Neuronal stem cell (in vitro differentiated cells): ENCODE results near the gene PRPS2.

ENCODE experiments used
- DNase-seq: peaks from one replicate; pipeline ENCODE4 v3.0.0-alpha.2; 2013; ENCODE audit warnings: low spot score
- H2AFZ ChIP-seq: one replicate; pipeline ENCODE4 v1.6.1; 2013; ENCODE audit warnings: mild to moderate bottlenecking, low read length, inconsistent platforms
- H2AK5ac ChIP-seq: 2 replicates; pipeline ENCODE4 v1.6.1; 2013; ENCODE audit warnings: low read depth, mild to moderate bottlenecking, inconsistent platforms, low read length, moderate library complexity, mixed read lengths
- H2BK120ac ChIP-seq: 2 replicates; pipeline ENCODE4 v1.6.1; 2013; ENCODE audit warnings: low read depth, mild to moderate bottlenecking, inconsistent platforms, low read length, moderate library complexity, mixed read lengths
- H2BK12ac ChIP-seq: one replicate; pipeline ENCODE4 v1.6.1; 2013; ENCODE audit warnings: low read length, inconsistent platforms
- H2BK15ac ChIP-seq: 2 replicates; pipeline ENCODE4 v1.6.1; 2013; ENCODE audit warnings: mild to moderate bottlenecking, low read length, inconsistent platforms, mixed read lengths
- H2BK5ac ChIP-seq: one replicate; pipeline ENCODE4 v1.6.1; 2013; ENCODE audit warnings: inconsistent platforms, mild to moderate bottlenecking, low read length, moderate library complexity
- H3K14ac ChIP-seq: one replicate; pipeline ENCODE4 v1.6.1; 2013; ENCODE audit warnings: low read length, inconsistent platforms
- H3K18ac ChIP-seq: 2 replicates; pipeline ENCODE4 v1.6.1; 2013; ENCODE audit warnings: low read length, inconsistent platforms
- H3K23ac ChIP-seq: 2 replicates; pipeline ENCODE4 v1.6.1; 2013; ENCODE audit warnings: low read depth, mild to moderate bottlenecking, mixed read lengths, low read length, inconsistent platforms; ENCODE audit not compliant: poor library complexity
- H3K27ac ChIP-seq: replicated peaks from 3 replicates; pipeline ENCODE4 v1.5.1; 2013; ENCODE audit warnings: low read length, inconsistent platforms
- H3K27me3 ChIP-seq, 3 experiments: 2 replicates each; pipeline ENCODE4 v1.6.1; 2013; ENCODE audit warnings: low read length in 3 of 3, mild to moderate bottlenecking in 2 of 3, inconsistent platforms in 1 of 3, low read depth in 1 of 3, mixed read lengths in 1 of 3, moderate library complexity in 1 of 3; ENCODE audit not compliant: control insufficient read depth in 3 of 3, insufficient read depth in 3 of 3
- H3K36me3 ChIP-seq, 2 donors: replicated peaks in 1 of 2; 2 replicates each; pipeline ENCODE4 v1.6.1; 2013; ENCODE audit warnings: low read length in 2 of 2; ENCODE audit not compliant: control insufficient read depth in 2 of 2, insufficient read depth in 2 of 2
- H3K4ac ChIP-seq: 2 replicates; pipeline ENCODE4 v1.6.1; 2013; ENCODE audit warnings: inconsistent platforms, mild to moderate bottlenecking, low read length, moderate library complexity
- H3K4me1 ChIP-seq, 2 donors: 1 replicate in 1 of 2; 2 replicates in 1 of 2; pipeline ENCODE4 v1.6.1; 2013; ENCODE audit warnings: low read length in 2 of 2, low read depth in 1 of 2; ENCODE audit not compliant: control insufficient read depth in 2 of 2, insufficient read depth in 1 of 2
- H3K4me2 ChIP-seq: one replicate; pipeline ENCODE4 v1.6.1; 2013; ENCODE audit warnings: mild to moderate bottlenecking, low read length, inconsistent platforms; ENCODE audit not compliant: insufficient read depth, poor library complexity, severe bottlenecking
- H3K4me3 ChIP-seq, 2 donors: 2 replicates each; pipeline ENCODE4 v1.5.1; 2013; ENCODE audit warnings: low read length in 2 of 2, mild to moderate bottlenecking in 2 of 2, inconsistent platforms in 1 of 2, moderate library complexity in 1 of 2
- H3K79me1 ChIP-seq: one replicate; pipeline ENCODE4 v1.6.1; 2013; ENCODE audit warnings: low read depth, mild to moderate bottlenecking, inconsistent platforms, low read length, moderate library complexity
- H3K9ac ChIP-seq: one replicate; pipeline ENCODE4 v1.6.1; 2013; ENCODE audit warnings: mild to moderate bottlenecking, low read depth, low read length, inconsistent platforms; ENCODE audit not compliant: poor library complexity
- H3K9me3 ChIP-seq, 2 donors: replicated peaks in 1 of 2; 2 replicates each; pipeline versions ENCODE3 to v1.6.1; 2013; ENCODE audit warnings: low read length in 2 of 2, mild to moderate bottlenecking in 2 of 2, inconsistent platforms in 1 of 2, low read depth in 1 of 2, mixed read lengths in 1 of 2, moderate library complexity in 1 of 2; ENCODE audit not compliant: control insufficient read depth in 2 of 2, insufficient read depth in 1 of 2
- H4K8ac ChIP-seq: one replicate; pipeline ENCODE4 v1.6.1; 2013; ENCODE audit warnings: low read depth, mild to moderate bottlenecking, inconsistent platforms, low read length, moderate library complexity
- H4K91ac ChIP-seq: one replicate; pipeline ENCODE4 v1.6.1; 2013; ENCODE audit warnings: low read length, low read depth, mild to moderate bottlenecking, inconsistent platforms; ENCODE audit not compliant: poor library complexity
- WGBS, 2 donors: extraction: QIAGEN DNeasy Blood & Tissue Kit; methylation state at CpG; one replicate each; pipeline ENCODE4 v1.1.7; 2013; ENCODE audit warnings: missing lambda C conversion rate in 2 of 2, mixed read lengths in 1 of 2; ENCODE audit not compliant: insufficient read length in 2 of 2, insufficient replicate concordance in 1 of 2; ENCODE audit errors: extremely low coverage in 2 of 2; 5-methylcytosine and 5-hydroxymethylcytosine counted together

The PRPS2 gene

GRCh38 chrX:12817528-12817927 is 26.3 kb downstream of the PRPS2 start:
- Histone ChIP-seq H3K4me2 (no peak overlapping the region), H3K36me3 (peaks cover 5 to 35% of the 10 kb centered on the region in 2 donors), H2BK12ac (no peak overlapping the region), H4K91ac (no peak overlapping the region), H2BK15ac (no peak overlapping the region), H2AFZ (no peak overlapping the region), H3K9ac (no peak overlapping the region), H3K4me3 (no peak overlapping the region), H2BK5ac (no peak overlapping the region), H2AK5ac (no peak overlapping the region), H3K27me3 (no peaks in the 10 kb centered on the region), H3K14ac (no peak overlapping the region), H3K79me1 (no peaks in the 10 kb centered on the region), H3K4ac (no peak overlapping the region), H3K27ac (no peak overlapping the region), H3K9me3 (no peaks in the 10 kb centered on the region), H4K8ac (no peak overlapping the region), H3K23ac (no peak overlapping the region), H2BK120ac (no peak overlapping the region), H3K4me1 (no peaks in the 10 kb centered on the region), H3K18ac (no peak overlapping the region)
- no CpG with 5 or more reads among the region's 5 CpGs for WGBS, 2 donors
- DNase-seq: no peak

DNA sequence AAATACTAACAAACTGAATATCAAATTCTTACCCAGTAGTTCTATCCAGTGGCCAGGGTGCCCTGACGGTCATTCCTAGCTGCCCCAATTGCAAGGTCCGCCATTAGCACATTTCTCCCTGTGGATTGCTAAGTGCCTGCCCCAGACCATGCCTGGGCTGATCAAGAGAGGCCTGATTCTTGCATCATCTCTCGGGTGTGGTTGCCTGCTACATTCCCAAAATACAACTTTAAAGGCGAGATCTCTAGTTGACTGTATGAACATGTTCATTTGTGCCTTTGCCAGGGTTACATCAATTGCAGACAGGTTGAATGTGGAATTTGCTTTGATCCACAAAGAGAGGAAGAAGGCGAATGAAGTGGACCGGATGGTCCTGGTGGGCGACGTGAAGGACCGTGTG is 28.0 kb downstream of the PRPS2 start:
- no peak overlapping the region for H3K27ac ChIP-seq
- H3K4ac ChIP-seq: no peak overlapping the region
- no peak overlapping the region for H3K18ac ChIP-seq
- H3K27me3 ChIP-seq: no peaks in the 10 kb centered on the region
- no CpG with 5 or more reads among the region's 9 CpGs for WGBS, 2 donors
- H3K4me1 ChIP-seq: no peaks in the 10 kb centered on the region
- H3K9ac ChIP-seq: no peak overlapping the region
- H2BK12ac ChIP-seq: no peak overlapping the region
- no peak overlapping the region for H3K14ac ChIP-seq
- no peak overlapping the region for H2AFZ ChIP-seq
- no peak overlapping the region for H3K4me3 ChIP-seq
- H4K8ac ChIP-seq: no peak overlapping the region
- no peak for DNase-seq
- peaks cover 5 to 50% of the 10 kb centered on the region in 2 donors for H3K36me3 ChIP-seq
- no peak overlapping the region for H3K4me2 ChIP-seq
- no peak overlapping the region for H3K23ac ChIP-seq
- no peaks in the 10 kb centered on the region for H3K9me3 ChIP-seq
- no peak overlapping the region for H2BK120ac ChIP-seq
- no peak overlapping the region for H2BK5ac ChIP-seq
- no peak overlapping the region for H4K91ac ChIP-seq
- no peak overlapping the region for H2BK15ac ChIP-seq
- H3K79me1 ChIP-seq: no peaks in the 10 kb centered on the region
- H2AK5ac ChIP-seq: no peak overlapping the region

DNA sequence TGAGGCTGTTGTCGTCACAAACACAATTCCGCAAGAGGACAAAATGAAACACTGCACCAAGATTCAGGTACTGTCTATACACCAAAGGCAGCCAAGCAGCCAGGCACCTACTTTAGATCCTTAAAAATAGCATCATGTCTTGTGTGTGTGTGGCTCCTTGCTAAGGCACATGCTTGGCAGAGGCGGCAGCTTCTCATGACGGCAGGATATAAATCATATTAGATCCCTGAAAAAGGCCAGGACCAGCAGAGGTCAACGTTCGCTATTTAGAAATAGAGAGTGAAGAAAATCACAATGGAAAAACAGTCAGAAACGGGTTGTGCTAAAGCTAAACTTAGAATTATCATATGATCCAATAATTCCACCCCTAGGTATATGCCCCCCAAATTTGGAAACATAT is 29.5 kb downstream of the PRPS2 start:
- no peak overlapping the region for H4K91ac ChIP-seq
- no peak overlapping the region for H4K8ac ChIP-seq
- no peak overlapping the region for H3K9ac ChIP-seq
- H3K23ac ChIP-seq: no peak overlapping the region
- no peak overlapping the region for H2BK12ac ChIP-seq
- H3K4ac ChIP-seq: no peak overlapping the region
- WGBS, 2 donors: no CpG with 5 or more reads among the region's 7 CpGs
- no peak overlapping the region for H2AFZ ChIP-seq
- no peaks in the 10 kb centered on the region for H3K4me1 ChIP-seq
- no peak for DNase-seq
- no peaks in the 10 kb centered on the region for H3K79me1 ChIP-seq
- no peak overlapping the region for H3K4me2 ChIP-seq
- no peak overlapping the region for H3K27ac ChIP-seq
- H2BK5ac ChIP-seq: no peak overlapping the region
- H3K18ac ChIP-seq: no peak overlapping the region
- H2AK5ac ChIP-seq: no peak overlapping the region
- H3K27me3 ChIP-seq: no peaks in the 10 kb centered on the region
- H3K36me3 ChIP-seq: peaks cover 3 to 62% of the 10 kb centered on the region in 2 donors
- no peak overlapping the region for H3K14ac ChIP-seq
- no peak overlapping the region for H2BK120ac ChIP-seq
- no peak overlapping the region for H3K4me3 ChIP-seq
- no peak overlapping the region for H2BK15ac ChIP-seq
- no peaks in the 10 kb centered on the region for H3K9me3 ChIP-seq

- no CpG with 5 or more reads among the region's 9 CpGs for WGBS, 2 donors
- H3K14ac ChIP-seq: no peak overlapping the region
Observed at GRCh38 chrX:12824944-12825343, 33.7 kb downstream of the PRPS2 start.

More at GRCh38 chrX:12824944-12825343, 33.7 kb downstream of the PRPS2 start:
- H3K27ac ChIP-seq: no peak overlapping the region
- H2BK120ac ChIP-seq: no peak overlapping the region
- H3K36me3 ChIP-seq: peaks cover 3 to 48% of the 10 kb centered on the region in 2 donors
- H3K9me3 ChIP-seq: no peaks in the 10 kb centered on the region
- no peak overlapping the region for H2BK15ac ChIP-seq
- H3K4me1 ChIP-seq: no peaks in the 10 kb centered on the region
- H2AFZ ChIP-seq: no peak overlapping the region
- no peak overlapping the region for H4K91ac ChIP-seq
- H2AK5ac ChIP-seq: no peak overlapping the region
- H3K79me1 ChIP-seq: no peaks in the 10 kb centered on the region
- H3K4me3 ChIP-seq: no peak overlapping the region
- no peak for DNase-seq
- H4K8ac ChIP-seq: no peak overlapping the region
- no peak overlapping the region for H3K18ac ChIP-seq
- no peak overlapping the region for H3K23ac ChIP-seq
- H3K4ac ChIP-seq: no peak overlapping the region
- no peak overlapping the region for H2BK12ac ChIP-seq
- H3K9ac ChIP-seq: no peak overlapping the region
- H2BK5ac ChIP-seq: no peak overlapping the region
- no peak overlapping the region for H3K4me2 ChIP-seq
- H3K27me3 ChIP-seq: peaks cover 0 to 4% (median 0%) of the 10 kb centered on the region in 3 experiments
